Lower leg skin (tissue), 4 donors: ENCODE data around the gene TM7SF3. TPM values are rescaled to one million over a fixed set of nuclear protein-coding genes. Genes with fewer than 3 reads are reported as not detected.

Experiments used
- DNase-seq, 2 donors: peaks; one replicate each; pipeline ENCODE4 v3.0.0-alpha.2; 2019; ENCODE audit warnings: low spot score in 2 of 2
- H3K4me3 ChIP-seq: fragments of 200-600 bp; sonication (generic); 2 replicates; pipeline ENCODE4 v1.5.1; 2017; ENCODE audit warnings: mild to moderate bottlenecking, low read depth; ENCODE audit not compliant: poor library complexity, severe bottlenecking
- CTCF ChIP-seq, 3 donors: fragments of 450-650 bp; IDR thresholded peaks; one replicate each; pipeline ENCODE4 v1.5.1; 2016; ENCODE audit warnings: antibody characterized with exemption in 3 of 3, mild to moderate bottlenecking in 3 of 3, moderate library complexity in 2 of 3
- POLR2A ChIP-seq, 2 donors: fragments of 450-650 bp; IDR thresholded peaks; one replicate each; pipeline ENCODE4 v1.6.1; 2016 to 2017; ENCODE audit warnings: antibody characterized with exemption in 2 of 2, mild to moderate bottlenecking in 1 of 2, moderate library complexity in 1 of 2
- WGBS, 2 donors: methylation state at CpG; one replicate each; pipeline ENCODE4 v1.1.5; 2018; 5-methylcytosine and 5-hydroxymethylcytosine counted together
- intact Hi-C: fragments of 100-400 bp; cut with DNase I; formaldehyde crosslinking; loops from one replicate; pipeline ENCODE4 v1.15.0; 2023; ENCODE audit warnings: low total_unique reads
- total RNA-seq, 4 donors: library from RNA; depleted of rRNA; stranded (reverse); fragments of >200 nt; gene quantifications; one replicate each; pipeline ENCODE4 v1.1.0, GENCODE V29; 2016

Gene TM7SF3
- total RNA-seq, 4 donors from 2014 or later, result 36.7 to 158 (median 83.9) TPM

- intact Hi-C loops, result no loop called here
- DNase-seq, result no peak
- TF ChIP-seq POLR2A (IDR thresholded peaks at IDR 0.05) (no peak), CTCF (IDR thresholded peaks at IDR 0.05) (no peak)
- no peak overlapping the region for H3K4me3 ChIP-seq
- WGBS, 2 donors, result 82 to 83% methylated on average over 6 of the region's 6 CpGs
These were observed 10.5 kb downstream of the TM7SF3 start for GRCh38 chr12:27003421-27004381.

GRCh38 chr12:27002141-27002540, 12.0 kb downstream of the TM7SF3 start:
- no peak for DNase-seq
- WGBS, 2 donors, result 75% methylated on average over 5 of the region's 5 CpGs
- intact Hi-C loops, result no loop called here
- H3K4me3 ChIP-seq, result no peak overlapping the region
- no peak for TF ChIP-seq CTCF (IDR thresholded peaks at IDR 0.05)
- TF ChIP-seq POLR2A (IDR thresholded peaks at IDR 0.05), result no peak

GRCh38 chr12:27001663-27002062, 12.5 kb downstream of the TM7SF3 start:
- no peak overlapping the region for H3K4me3 ChIP-seq
- intact Hi-C loops, result no loop called here
- 74 to 83% methylated on average over 5 of the region's 5 CpGs for WGBS, 2 donors
- no peak for DNase-seq
- no peak for TF ChIP-seq CTCF (IDR thresholded peaks at IDR 0.05)
- no peak for TF ChIP-seq POLR2A (IDR thresholded peaks at IDR 0.05)

- H3K4me3 ChIP-seq, result no peak overlapping the region
- no peak for DNase-seq
- TF ChIP-seq CTCF (IDR thresholded peaks at IDR 0.05) (no peak), POLR2A (IDR thresholded peaks at IDR 0.05) (no peak)
- 56 to 60% methylated on average over 1 of the region's 1 CpG for WGBS, 2 donors
- intact Hi-C loops, result no loop called here
These were observed 13.2 kb downstream of the TM7SF3 start for GRCh38 chr12:27000961-27001360.

GRCh38 chr12:26997003-26997402, 17.2 kb downstream of the TM7SF3 start:
- no peak for DNase-seq
- TF ChIP-seq CTCF (IDR thresholded peaks at IDR 0.05) (no peak), POLR2A (IDR thresholded peaks at IDR 0.05) (no peak)
- WGBS, 2 donors, result 85 to 100% methylated on average over 2 of the region's 2 CpGs
- H3K4me3 ChIP-seq, result no peak overlapping the region
- intact Hi-C loops, result no loop called here
